Measurements from ENCODE around the gene GJC1.

GJC1 gene

DNA sequence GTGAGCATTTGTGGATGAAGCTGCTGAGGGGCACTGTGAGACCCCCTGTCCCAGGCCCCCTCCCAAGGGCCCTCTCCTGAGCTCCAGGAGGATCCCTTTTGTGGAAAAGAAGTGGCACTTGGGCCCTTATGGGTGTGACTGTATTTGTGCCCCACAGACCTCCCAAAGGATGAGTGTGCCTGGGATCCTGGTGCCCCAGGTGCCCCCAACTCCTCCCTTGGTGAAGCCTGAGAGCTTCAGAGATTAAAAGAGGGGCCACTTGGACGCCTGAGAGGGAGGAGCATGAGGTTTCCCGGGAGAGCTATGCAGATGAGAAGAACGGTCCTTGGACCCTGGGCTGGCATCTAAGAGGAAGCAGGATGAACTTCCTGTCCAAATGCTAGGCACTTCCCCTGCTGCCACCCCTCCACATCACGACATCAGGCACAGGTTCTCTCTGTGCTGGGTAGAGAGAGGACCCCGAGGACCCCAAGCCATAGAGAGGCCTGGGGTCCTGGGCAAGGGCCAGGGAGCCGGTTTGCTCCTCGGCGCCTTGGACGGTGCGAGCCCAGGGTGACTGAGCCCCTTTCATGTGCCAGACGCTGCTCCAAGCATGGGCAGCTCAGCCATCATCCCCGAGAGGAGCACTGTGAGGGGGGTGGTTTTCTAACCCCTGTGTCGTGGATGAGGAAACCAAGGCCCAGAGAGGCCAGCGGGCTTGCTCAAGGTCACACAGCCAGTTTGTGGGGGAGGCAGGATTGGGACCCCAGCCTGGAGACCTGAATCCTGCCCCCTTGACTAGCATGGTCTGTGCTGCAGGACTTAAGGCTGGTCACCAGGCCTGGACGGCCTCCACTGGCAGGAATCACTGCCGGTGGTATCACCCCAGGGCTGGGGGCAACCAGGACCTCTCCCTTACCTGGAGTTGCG lies 76.9 kb downstream of the GJC1 start:
- in situ Hi-C loops (cut with HindIII; ENCODE audit: low sequenced_read_pairs) = no loop called here
- DNase-seq (ENCODE audit: low read depth, low spot score) = no peak

DNA sequence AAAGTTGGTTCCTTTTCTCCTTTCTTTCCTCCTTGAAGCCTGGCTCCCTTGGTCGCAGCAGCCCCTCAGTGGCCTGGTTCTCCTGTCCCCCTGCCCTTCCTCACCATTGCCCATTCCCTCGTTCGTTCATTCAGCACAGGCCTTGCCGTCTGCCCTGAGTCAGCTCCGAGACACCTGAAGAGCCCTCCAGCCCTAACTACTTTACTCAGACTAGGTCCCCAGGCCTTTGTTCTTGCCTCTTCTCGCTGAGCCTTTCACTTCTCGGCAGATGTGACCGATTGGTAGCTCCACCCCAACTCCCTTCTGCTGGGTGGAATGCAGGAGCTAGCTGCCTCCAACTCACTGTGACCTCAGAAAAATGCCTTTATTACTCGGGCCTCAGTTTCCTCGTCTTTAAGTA lies 78.3 kb downstream of the GJC1 start:
- in situ Hi-C loops (cut with HindIII; ENCODE audit: low sequenced_read_pairs) = no loop called here
- DNase-seq (ENCODE audit: low read depth, low spot score) = no peak
- TF ChIP-seq, protein P1, sequence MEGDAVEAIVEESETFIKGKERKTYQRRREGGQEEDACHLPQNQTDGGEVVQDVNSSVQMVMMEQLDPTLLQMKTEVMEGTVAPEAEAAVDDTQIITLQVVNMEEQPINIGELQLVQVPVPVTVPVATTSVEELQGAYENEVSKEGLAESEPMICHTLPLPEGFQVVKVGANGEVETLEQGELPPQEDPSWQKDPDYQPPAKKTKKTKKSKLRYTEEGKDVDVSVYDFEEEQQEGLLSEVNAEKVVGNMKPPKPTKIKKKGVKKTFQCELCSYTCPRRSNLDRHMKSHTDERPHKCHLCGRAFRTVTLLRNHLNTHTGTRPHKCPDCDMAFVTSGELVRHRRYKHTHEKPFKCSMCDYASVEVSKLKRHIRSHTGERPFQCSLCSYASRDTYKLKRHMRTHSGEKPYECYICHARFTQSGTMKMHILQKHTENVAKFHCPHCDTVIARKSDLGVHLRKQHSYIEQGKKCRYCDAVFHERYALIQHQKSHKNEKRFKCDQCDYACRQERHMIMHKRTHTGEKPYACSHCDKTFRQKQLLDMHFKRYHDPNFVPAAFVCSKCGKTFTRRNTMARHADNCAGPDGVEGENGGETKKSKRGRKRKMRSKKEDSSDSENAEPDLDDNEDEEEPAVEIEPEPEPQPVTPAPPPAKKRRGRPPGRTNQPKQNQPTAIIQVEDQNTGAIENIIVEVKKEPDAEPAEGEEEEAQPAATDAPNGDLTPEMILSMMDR (IDR thresholded peaks at IDR 0.05; ENCODE audit: low read depth, low read length) = no peak
- no peak overlapping the region for H3K4me3 ChIP-seq (ENCODE audit: low read depth, low read length)

More for the DNA sequence above, 76.9 kb downstream of the GJC1 start:
- H3K4me3 ChIP-seq (ENCODE audit: low read depth, low read length) = no peak overlapping the region
- TF ChIP-seq, protein P1 (IDR thresholded peaks at IDR 0.05; ENCODE audit: low read depth, low read length) = no peak

DNA sequence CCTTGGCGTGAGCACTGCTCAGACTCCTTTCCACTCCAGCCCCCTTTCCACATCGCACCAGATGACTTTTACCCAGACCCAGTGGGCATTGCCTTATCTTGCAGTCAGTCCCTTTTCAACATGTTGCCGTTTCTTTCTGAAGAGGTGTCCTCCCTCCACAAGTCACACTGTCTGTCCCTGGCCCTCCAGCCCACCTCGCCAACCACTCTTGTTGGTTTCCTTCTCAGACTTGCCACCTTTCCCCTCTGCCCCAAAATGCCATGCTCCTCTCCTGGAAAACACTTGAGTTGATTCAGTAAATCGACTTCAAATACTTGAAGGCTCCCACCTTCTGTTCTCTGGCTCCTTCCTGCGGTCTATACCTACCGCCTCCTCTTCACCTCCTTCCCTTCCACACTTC lies 78.8 kb downstream of the GJC1 start:
- in situ Hi-C loops (cut with HindIII; ENCODE audit: low sequenced_read_pairs) = no loop called here
- H3K4me3 ChIP-seq (ENCODE audit: low read depth, low read length) = no peak overlapping the region
- no peak for DNase-seq (ENCODE audit: low read depth, low spot score)
- TF ChIP-seq, protein P1 (IDR thresholded peaks at IDR 0.05; ENCODE audit: low read depth, low read length) = no peak

DNA sequence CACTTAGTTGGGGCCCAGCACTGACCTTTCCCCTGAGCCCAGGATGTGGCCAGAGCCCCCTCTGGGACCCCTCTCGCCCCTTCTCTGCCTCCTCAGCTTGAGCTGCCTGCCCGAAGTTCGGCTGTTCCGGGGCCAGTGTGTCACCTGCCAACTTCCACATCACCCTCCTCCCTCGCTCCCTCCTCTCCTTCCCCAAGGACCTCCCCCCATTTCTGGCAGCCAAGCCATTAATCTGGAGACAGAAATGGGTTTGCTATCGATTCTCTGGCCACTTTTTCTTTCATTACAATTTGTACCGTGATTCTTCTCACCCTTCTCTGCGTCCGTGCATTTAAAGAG lies 80.1 kb downstream of the GJC1 start:
- no peak for DNase-seq (ENCODE audit: low read depth, low spot score)
- TF ChIP-seq, protein P1 (IDR thresholded peaks at IDR 0.05; ENCODE audit: low read depth, low read length) = no peak
- H3K4me3 ChIP-seq (ENCODE audit: low read depth, low read length) = no peak overlapping the region
- in situ Hi-C loops (cut with HindIII; ENCODE audit: low sequenced_read_pairs) = no loop called here

DNA sequence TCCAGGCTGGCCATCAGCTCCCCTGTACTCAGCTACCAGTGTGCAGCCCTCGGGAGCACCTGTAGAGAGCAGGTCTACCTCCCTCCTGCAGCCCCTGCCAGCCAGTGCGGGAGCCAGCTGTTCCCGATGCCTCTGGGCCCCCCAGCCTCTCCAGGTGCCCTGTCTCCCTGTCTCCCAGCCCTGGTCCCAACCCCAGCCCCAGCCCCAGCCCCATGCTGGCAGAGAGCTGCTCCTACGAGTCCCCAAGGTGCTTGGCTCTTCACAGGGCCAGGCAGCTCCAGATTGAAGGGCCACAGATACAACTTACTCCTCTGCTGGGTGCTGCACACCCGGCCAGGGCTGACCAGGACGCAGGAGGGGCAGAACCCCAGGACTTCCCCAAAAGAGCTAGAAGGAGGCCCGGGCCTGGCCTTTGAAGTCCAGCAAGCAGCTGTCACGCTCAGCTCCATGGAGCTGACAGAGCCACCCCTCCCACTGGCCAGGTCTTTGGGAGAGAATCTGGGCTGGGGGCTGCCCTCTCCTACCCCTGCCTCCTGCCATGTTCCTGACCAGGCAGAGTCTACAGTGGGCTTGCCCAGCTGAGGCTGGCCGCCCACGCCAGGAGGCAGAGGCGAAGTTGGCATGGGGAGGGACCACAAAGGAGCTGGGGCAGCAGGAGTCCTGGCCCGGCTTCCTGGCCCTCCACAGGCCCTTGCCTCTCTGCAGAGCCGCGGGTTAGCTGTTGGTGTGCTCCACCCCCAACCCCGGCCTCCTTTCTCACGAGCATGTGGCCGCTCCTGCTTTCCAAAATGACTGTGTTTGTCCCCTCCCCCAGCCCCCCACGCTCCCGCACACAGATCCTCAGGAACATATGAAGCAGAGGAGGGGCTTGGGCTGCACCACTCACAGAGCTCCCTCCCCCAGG lies 80.8 kb downstream of the GJC1 start:
- TF ChIP-seq, protein P1 (IDR thresholded peaks at IDR 0.05; ENCODE audit: low read depth, low read length) = no peak
- in situ Hi-C loops (cut with HindIII; ENCODE audit: low sequenced_read_pairs) = no loop called here
- no peak overlapping the region for H3K4me3 ChIP-seq (ENCODE audit: low read depth, low read length)
- DNase-seq (ENCODE audit: low read depth, low spot score) = no peak

Measured in astrocyte of the spinal cord (primary cell).